ENCODE data around the gene MGAT5.
A peak's percentile ranks its signal among the peaks of the same experiment; 100 is the strongest.

MGAT5 gene

DNA sequence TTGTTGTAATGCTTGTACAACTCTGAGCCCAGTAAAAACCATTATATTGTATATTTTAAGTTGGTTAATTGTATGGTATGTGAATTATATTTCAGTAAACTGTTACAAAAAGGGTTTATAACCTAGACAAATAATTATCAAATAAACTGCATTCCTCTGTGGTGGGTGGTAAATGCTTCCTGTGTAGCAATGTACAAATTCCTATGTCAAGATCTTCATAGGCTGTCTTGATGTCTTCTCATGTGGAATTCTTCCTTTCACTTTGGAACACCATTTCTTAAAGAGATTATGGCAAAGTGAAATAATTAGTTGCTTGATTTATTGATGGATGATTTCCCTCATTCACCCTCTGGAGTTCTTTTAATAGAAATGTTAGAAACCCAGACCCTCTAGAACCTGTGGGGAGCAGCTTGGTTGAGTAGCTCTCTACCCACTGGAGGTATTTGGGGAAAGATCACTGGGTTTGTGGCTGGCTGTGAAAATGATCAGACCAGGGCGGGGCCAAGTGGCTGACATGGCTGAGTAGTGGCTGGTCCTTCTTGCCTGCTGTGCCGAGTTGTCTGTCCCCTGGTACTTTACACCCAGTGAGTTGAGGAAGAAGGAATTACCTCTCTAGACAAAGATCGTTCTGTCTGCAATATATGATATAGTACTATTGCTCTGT lies 22.4 kb upstream of the MGAT5 start:
- DNase-seq (ENCODE audit: extremely low spot score, insufficient read length, low read depth) (no peak), FAIRE-seq (peak; percentile 59)

DNA sequence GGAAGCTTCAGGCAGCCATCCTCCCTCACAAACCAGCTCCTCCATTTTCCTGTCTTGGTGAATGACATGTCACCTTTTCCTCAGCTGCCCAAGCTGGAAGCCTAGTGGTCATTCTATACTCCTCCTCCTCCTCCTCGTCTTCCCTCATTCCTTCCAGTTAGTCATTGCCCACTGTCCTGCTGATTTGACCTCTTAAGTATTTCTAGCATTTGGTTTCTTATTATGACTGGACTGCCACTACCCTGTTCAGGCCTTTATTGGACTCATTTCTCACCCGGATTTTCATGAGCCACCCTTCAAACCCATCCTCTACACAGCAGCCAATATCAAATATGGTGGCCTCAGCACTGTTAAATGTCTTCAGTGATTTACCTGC lies 21.9 kb upstream of the MGAT5 start:
- no peak for DNase-seq (ENCODE audit: extremely low spot score, insufficient read length, low read depth)
- peak; percentile 36 for FAIRE-seq

DNA sequence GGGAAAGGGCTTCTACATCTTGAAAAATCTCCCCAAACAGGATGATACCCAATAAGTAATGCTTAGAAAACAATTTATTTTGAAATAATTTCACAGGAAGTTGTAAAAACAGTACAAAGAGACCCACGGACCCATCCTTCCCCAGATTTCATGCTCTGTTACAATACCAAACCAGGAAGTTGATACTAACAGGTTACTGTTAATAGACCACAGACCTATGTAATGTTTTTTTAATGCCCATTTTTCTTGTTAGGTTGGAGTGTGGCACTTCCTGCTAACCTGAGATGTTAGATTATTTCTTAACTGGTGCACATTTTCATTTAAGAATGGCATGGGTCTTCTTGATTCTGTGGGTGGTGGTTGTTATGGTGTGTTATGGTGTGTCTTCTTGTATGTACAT lies 21.4 kb upstream of the MGAT5 start:
- FAIRE-seq (peak; percentile 74), DNase-seq (ENCODE audit: extremely low spot score, insufficient read length, low read depth) (no peak)

DNA sequence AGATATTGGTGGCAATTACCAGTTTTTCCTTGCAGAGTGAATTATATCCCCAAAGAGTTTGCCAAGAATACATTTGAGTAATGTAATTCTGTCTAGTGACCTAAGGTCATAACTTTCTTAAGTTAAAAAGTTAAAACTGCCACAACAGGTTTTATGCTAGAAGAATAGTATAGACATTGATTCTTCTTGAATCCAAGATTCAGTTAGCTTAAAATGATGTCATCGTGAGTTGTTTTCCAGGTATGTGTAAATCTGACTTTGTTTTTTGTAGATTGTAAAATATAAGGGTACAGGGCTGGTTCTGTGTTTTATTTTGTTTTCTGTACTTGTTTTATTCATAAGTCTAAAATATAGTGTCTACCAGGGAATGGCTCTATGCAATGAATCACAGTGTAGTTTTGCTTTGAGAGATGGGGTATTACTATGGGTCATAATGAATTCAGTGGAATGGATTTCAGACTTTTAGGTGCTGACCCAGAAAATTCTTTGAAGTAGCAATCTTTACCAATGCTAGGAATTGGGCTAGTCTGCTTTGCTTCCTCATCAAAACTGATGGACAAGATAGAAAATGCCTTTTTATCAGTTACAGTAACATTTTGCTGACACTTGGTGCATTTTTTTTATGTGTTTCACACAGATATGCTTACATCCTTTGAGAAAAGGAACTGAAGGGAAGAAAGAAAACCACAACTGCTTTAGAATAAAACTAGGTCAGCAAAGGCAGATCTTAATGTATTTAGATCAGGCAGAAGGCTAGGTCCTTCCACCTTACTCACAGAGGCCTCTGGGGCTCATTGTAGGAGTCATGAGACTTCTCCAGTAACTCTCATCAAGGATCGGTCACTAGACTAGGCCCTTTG lies 20.8 kb upstream of the MGAT5 start:
- peak; percentile 89 for FAIRE-seq
- no peak for DNase-seq (ENCODE audit: extremely low spot score, insufficient read length, low read depth)

DNA sequence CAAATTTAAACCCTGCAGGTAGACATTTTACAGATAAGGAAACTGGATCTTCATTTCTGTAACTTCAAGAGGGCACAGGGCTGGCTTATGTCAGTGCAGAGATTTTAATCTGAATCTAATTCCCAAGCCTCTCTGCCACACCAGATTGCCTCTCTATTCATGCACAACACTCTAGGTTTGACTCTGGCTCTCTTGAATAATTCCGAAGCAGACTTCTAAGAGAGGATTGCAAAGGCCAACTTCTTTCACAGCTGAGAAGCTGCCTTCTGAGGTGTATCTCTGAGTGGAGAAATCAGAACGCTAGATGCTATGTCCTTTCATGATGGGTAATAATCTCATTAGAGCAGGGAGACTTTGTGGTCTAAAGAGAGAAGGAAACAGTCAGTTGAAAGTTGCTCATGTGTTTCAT lies 20.1 kb upstream of the MGAT5 start:
- DNase-seq (ENCODE audit: extremely low spot score, insufficient read length, low read depth) (no peak), FAIRE-seq (no peak)

DNA sequence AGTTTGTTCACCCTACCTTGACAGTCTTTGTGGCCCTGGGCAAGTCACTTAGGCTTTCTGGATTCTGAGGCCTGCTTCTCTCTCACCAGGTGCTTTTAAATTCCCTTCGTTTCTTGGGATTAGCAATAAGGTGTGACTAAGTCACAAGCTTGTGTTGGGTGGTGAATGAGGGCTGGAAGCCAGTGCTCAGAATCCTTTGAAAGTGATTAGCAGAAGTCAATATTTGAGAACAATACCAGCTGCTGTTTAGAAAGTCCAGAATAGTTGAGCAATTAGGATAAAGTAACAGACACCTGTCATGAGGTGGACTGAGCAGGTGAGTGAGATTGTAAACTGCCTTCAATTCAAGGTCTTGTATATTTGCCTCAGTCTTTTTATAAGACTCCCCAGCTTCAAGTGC lies 19.3 kb upstream of the MGAT5 start:
- FAIRE-seq = peak; percentile 49
- no peak for DNase-seq (ENCODE audit: extremely low spot score, insufficient read length, low read depth)

DNA sequence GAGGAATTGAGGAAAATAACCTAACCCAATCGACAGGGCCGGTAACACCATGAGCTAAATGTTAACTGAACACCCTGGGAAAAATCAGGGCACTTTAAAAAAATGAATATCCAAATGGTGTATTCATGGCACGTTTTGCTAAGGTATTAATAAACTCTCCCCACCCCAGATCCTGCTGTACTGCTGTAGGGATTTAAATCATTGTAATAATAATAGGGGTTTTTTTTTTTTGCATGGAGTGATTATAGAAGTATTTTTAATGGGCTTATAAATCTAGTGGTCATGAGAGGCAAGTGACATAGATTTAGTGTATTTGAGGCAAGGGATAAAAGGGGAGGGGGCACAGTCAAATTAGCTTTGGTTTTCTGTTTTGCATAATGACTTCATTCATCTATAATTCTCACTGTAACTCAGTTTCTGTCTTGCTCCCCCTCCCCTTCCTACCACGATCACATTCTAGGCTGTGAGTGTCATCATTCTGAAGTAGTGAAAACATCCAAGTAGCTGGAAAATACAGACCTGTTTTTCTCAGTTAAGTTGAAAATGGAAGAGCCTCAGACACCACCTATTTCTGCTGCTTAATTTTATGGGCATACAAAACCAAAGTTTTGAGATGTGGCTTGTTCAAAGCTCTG lies 18.2 kb upstream of the MGAT5 start:
- FAIRE-seq (no peak), DNase-seq (ENCODE audit: extremely low spot score, insufficient read length, low read depth) (no peak)

DNA sequence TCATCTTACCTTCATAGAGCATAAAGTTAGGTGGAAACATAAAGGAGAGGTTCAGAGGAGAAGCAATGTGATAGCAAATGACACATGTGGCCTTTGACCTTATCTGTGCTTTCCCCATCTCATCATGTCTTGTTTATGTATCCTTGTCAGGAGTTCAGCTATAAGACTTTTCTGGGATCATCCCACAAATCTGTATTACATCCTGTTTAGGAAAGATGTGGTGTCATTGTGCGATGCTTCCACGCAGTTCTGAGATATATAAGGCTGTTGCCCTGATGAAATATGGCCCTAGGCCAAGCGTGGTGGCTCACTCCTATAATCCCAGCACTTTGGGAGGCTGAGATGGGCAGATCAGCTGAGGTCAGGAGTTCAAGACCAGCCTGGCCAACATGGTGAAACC lies 15.5 kb upstream of the MGAT5 start:
- FAIRE-seq = no peak

DNA sequence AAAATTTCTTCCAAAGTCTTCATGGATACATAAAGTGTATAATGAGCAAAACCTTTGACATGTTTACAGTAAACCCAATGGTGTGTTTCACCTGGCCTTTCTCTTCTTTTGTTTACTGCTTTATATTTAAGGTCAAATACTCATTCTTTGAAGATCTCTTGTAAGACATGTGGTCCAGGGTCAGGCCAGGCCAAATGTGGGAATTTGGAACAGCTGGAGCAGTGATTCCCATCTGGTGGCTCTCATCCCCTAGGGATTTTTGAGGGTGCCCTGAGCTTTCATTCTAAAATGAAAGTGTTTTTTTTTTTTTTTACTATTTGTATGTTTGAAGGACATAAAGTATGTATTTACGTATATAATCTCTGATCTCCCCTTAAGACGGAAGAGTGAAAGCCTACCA lies 13.8 kb upstream of the MGAT5 start:
- DNase-seq (ENCODE audit: extremely low spot score, insufficient read length, low read depth) (no peak), FAIRE-seq (no peak)

More for the DNA sequence above, 15.5 kb upstream of the MGAT5 start:
- no peak for DNase-seq (ENCODE audit: extremely low spot score, insufficient read length, low read depth)

DNA sequence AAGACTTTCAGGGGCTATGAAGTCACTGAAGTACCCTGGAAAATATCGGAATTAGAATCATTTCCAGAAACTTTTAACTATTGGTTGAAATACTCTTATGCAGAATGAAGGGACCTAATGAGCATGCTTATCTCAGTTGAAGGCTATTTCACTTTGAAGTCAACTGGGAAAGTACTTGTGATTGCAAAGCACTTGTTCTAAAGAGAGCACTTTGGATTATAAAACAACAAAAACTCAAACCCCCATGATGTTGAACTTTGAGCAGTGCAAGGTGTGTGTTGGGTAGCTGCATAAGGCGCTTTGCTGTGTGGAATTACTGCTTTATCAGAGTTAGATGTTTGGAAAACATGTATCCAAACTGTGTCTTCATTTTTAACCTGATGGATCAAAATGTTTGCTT lies 12.0 kb upstream of the MGAT5 start:
- no peak for FAIRE-seq

DNA sequence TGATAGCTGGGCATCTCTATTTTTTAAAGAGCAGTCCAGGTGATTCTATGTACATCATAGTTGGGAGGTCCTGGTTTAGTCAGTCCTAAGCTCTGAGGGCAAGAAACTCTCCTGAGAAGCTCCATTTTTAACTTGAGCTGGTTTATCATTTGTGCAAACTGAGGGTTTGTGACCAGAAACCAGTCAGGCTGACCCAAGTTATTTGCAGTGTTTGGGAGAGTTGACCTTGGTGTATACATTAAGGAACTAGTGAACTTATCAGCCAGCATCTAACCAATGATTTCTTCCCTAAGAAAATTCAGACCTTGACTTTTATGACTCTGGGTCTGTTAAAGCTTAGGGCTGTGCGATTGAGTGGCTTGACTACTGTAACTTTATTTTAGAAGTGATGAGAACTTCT lies 10.6 kb upstream of the MGAT5 start:
- no peak for FAIRE-seq
- no peak for DNase-seq (ENCODE audit: extremely low spot score, insufficient read length, low read depth)

More for the DNA sequence above, 12.0 kb upstream of the MGAT5 start:
- DNase-seq (ENCODE audit: extremely low spot score, insufficient read length, low read depth) = no peak

DNA sequence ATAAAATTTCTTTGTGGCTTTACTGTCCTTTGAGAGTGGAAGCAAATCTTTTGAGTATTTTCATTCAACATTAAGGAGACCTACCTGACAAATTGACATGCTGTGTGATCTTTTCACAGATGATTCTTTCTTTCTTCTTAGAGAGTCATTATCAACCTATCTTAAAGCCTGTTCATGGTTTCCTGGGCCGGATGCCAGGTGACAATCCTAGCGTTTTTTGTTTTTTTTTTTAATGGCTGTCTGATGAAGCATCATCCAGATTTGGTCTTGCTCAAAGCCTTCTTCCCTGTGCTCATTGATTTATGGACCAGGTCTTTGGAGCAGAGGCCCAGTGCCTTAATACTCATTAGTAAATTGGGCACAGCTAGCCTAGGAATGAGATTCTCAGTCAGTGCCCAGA lies 9.8 kb upstream of the MGAT5 start:
- DNase-seq (ENCODE audit: extremely low spot score, insufficient read length, low read depth) (no peak), FAIRE-seq (no peak)

DNA sequence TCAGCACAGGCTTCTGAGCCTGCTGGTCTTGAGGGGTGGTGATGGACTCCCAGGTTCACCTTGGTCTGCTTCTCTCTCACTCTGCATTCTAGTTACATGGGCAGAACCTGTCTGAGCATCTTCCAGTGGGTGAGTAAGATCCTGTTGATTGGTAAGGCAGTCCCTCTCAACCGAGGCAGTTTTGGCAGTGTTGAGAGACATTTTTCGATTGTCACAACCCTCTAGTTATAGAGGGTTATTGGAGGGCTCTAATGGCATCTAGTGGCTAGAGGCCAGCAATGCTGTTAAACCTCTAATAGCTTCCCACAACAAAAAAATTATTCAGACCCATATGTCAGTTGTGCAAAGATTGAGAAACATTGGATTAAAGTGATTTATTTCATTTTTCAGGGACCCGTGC lies 9.3 kb upstream of the MGAT5 start:
- DNase-seq (ENCODE audit: extremely low spot score, insufficient read length, low read depth) (no peak), FAIRE-seq (no peak)

DNA sequence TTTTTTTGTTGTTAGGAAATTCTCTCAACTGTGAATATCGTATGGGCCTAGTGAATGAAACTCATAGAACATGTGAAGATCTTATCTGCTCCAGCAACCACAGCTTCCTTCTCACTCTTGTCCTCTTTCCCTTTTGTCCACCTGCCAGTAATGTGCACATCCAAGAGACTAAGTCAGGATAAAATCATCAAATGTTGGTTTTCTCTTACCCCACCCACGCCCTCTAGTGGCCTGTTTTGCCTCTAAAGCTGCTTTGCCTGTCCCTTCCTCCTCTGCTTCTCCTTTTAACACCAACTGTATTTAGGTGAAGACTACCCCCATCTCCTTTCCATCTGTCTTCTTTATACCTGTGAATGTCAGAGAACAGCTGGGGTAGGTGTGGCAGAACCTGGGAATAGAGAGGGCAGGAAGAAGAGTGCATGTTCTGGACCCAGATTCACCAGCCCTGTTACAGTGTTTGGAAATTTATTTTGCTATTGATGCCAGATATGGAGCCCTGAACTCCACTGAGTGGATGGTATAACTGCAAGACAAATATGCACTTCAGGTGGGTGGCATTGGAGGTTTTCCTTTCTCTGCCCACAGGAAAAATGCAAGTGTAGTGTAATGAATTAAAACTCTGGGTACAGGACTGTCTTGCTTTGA lies 8.4 kb upstream of the MGAT5 start:
- DNase-seq (ENCODE audit: extremely low spot score, insufficient read length, low read depth) (no peak), FAIRE-seq (peak; percentile 91)

DNA sequence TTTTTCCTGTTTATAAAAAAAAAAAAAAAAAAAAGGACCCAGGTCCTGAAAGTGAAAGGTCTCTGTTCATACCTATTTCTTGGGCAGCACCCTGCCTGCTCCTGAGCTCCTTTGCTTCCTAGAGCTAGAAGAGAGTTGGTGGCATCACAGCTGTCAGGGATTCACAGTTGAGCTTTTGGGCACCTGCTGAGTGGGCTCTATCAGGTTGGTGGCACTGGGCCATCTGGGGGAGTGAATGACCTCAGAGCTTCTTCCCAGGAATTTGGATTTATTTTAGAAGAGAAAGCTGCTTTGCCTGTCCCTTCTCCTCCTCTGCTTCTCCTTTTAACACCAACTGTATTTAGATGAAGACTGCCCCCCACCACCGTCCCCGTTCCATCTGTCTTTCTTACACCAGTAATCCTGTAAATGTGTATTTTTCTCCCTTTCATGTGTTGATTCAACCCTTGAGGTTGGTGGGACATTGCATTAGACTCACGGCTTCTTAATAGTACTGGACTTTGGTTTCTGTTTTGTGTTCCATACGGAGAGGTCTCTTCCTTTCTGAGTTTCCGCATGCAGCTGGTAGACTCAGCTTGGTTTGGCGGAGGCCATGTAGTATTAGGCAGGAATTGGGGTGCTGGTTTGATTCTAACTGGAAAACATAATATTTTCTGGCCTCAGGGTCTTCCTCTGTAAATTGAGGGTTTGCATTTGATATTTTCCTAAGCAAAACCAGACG lies 7.6 kb upstream of the MGAT5 start:
- DNase-seq (ENCODE audit: extremely low spot score, insufficient read length, low read depth) (no peak), FAIRE-seq (no peak)

DNA sequence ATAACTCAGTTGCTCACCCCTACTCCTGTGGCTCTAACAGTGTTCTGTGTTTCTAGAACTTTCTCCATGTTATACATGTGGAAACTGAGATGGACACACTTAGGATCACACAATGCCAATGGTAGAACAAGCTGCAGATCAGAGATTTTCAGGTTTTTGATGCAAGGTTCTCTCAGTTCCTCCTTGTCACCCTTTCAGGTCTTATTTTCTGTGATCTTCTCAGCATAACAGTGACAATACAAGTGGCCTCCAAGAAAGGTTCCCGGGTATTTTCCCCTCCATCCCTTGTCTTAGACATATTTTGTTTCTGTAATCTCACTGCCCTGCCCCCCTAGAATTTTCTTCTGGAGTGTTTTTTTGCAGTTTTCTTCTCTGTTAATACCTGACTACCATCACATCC lies 6.2 kb upstream of the MGAT5 start:
- FAIRE-seq (peak; percentile 83), DNase-seq (ENCODE audit: extremely low spot score, insufficient read length, low read depth) (no peak)

DNA sequence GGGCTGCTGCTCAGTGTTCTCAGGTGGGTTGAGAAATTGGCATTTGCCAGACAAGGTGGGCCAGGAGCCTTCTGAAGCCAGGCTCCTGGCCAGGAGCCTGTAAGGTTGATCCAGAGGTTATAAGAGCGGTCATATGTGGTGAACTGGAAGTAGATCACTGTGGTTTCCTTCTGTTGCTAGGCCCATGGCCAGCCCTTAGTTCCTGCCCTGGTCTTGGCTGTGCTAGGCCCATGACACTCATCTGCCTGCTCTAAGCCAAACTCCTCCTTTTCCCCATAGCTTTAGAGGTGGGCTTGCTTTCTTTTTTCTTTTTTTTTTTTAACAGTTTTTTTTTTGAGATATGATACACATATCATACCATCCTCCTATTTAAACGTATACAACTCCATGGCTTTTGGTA lies 5.0 kb upstream of the MGAT5 start:
- DNase-seq (ENCODE audit: extremely low spot score, insufficient read length, low read depth) (no peak), FAIRE-seq (no peak)

DNA sequence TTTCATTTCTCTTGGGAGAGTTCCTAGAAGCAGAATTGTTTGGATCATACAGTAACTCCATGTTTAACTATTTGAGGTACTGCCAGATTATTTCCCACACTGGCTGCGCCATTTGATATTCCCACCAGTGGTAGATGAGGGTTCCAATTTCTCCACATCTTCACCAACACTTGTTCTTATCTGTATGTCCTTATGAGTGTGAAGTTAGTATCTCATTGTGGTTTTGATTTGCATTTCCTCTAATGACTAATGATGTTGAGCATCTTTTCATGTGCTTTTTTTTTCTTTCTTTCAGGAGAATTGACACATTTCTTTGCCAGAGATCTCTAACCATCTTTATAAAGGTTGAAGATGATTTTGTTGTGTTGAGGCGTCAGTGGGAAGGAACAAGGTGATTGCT lies 4.1 kb upstream of the MGAT5 start:
- DNase-seq (ENCODE audit: extremely low spot score, insufficient read length, low read depth) (no peak), FAIRE-seq (peak; percentile 84)

DNA sequence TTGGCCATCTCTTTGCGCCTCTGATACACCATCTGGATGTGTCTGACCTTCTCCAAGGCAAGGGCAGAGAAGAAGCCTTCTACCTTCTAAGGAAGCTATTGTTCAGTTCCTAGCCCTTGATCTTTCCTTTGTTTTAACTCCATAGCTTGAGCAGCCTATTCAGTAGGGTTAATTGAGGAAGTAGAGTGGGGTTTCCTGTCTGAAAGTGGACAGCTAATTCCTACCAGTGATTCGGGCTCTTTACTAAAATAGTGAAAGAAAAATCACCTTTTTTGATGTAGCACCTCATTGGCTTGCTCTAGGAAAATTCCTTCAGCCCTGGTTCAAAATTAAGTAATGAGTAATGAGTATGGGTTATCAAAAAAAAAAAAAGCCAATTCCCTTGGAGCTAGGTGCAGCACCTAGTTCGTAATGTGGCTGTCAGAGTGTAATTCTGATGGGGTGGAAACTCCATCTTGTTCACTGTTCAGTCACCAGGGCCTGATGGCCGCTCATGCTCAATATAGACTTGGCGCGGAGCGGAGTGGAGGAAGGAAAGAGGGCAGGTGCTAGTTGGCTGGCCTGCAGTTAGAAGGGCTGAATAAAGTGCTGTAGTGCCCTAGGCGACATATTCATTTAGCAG lies 2.9 kb upstream of the MGAT5 start:
- FAIRE-seq (peak; percentile 69), DNase-seq (ENCODE audit: extremely low spot score, insufficient read length, low read depth) (no peak)
